Transverse colon (tissue), 4 donors: ENCODE data around the gene CCL22. TPM values are rescaled to one million over a fixed set of nuclear protein-coding genes. Genes with fewer than 3 reads are reported as not detected.
A peak's percentile ranks its signal among the peaks of the same experiment; 100 is the strongest.

Source experiments
- DNase-seq: peaks from one replicate; pipeline ENCODE4 v3.0.0-alpha.2; 2019
- H3K27ac ChIP-seq, 4 donors: fragments of 200-600 bp; sonication (generic); 2 replicates each; pipeline ENCODE4 v1.5.1; 2016 to 2018; ENCODE audit warnings: inconsistent platforms in 4 of 4
- H3K27me3 ChIP-seq: fragments of 200-600 bp; sonication (generic); 2 replicates; pipeline ENCODE4 v1.5.1; 2017; ENCODE audit warnings: inconsistent platforms
- H3K36me3 ChIP-seq, 4 donors: fragments of 200-600 bp; sonication (generic); 2 replicates each; pipeline ENCODE4 v1.5.1; 2017 to 2019; ENCODE audit warnings: inconsistent platforms in 4 of 4
- H3K4me1 ChIP-seq, 4 donors: fragments of 200-600 bp; sonication (generic); 2 replicates each; pipeline ENCODE4 v1.5.1; 2017 to 2020; ENCODE audit warnings: inconsistent platforms in 4 of 4
- H3K4me3 ChIP-seq, 4 donors: fragments of 200-600 bp; sonication (generic); 1 replicate in 1 of 4; 2 replicates in 3 of 4; pipeline versions ENCODE4 v1.5.1 to v1.6.1; 2017 to 2019; ENCODE audit warnings: inconsistent platforms in 4 of 4
- H3K9me3 ChIP-seq, 2 donors: fragments of 200-600 bp; sonication (generic); 2 replicates each; pipeline ENCODE4 v1.5.1; 2017 to 2019; ENCODE audit warnings: inconsistent platforms in 2 of 2
- CTCF ChIP-seq, 5 experiments: fragments of 200-600 bp in 3 of 5; fragments of 450-650 bp in 2 of 5; sonication (generic) in 3 of 5; IDR thresholded peaks; 1 replicate in 2 of 5; 2 replicates in 3 of 5; pipeline ENCODE4 v1.5.1; 2016 to 2017; ENCODE audit warnings: antibody characterized with exemption in 5 of 5, inconsistent platforms in 3 of 5, mild to moderate bottlenecking in 2 of 5, moderate library complexity in 1 of 5
- EP300 ChIP-seq: sonication (generic); formaldehyde crosslinking; IDR thresholded peaks from one replicate; pipeline ENCODE4 v1.6.1; 2017; ENCODE audit warnings: antibody characterized with exemption, low read depth
- POLR2A ChIP-seq: fragments of 450-650 bp; IDR thresholded peaks from one replicate; pipeline ENCODE4 v1.6.1; 2016; ENCODE audit warnings: antibody characterized with exemption, mild to moderate bottlenecking, moderate library complexity
- POLR2AphosphoS5 ChIP-seq, 3 donors: sonication (generic); formaldehyde crosslinking; IDR thresholded peaks; one replicate each; pipeline ENCODE4 v1.6.1; 2016; ENCODE audit warnings: antibody characterized with exemption in 3 of 3
- WGBS, 2 donors: methylation state at CpG; one replicate each; pipeline ENCODE4 v1.1.5; 2018; ENCODE audit warnings: low coverage in 1 of 2; 5-methylcytosine and 5-hydroxymethylcytosine counted together
- in situ Hi-C, 4 donors: fragments of 200-750 bp; cut with MboI; loops; one replicate each; pipeline versions ENCODE4 v1.15.0 to v1.15.1; 2017; ENCODE audit warnings: low sequenced_read_pairs in 3 of 4, low pct_ligation_motif_present in 1 of 4, low pct_unique_long_range_greater_than_20kb in 1 of 4
- intact Hi-C: fragments of 100-400 bp; cut with DNase I; formaldehyde crosslinking; loops from one replicate; pipeline ENCODE4 v1.15.1; 2023; ENCODE audit warnings: low total_unique reads
- total RNA-seq, 4 donors: library from RNA; depleted of rRNA; stranded (reverse); fragments of >200 nt; gene quantifications; one replicate each; pipeline ENCODE4 v1.1.0, GENCODE V29; 2016

The CCL22 gene
- total RNA-seq, 4 donors from 2014 or later: 0.64 TPM; not detected in 3

- no peak for DNase-seq
- H3K27me3 ChIP-seq: no peaks in the 10 kb centered on the region
- WGBS, 2 donors: 90% methylated on average over 33 of the region's 35 CpGs; no CpG with 5 or more reads in 1 of the 2 donors
- intact Hi-C loops (no loop called here), in situ Hi-C loops (no loop called here)
- peaks cover 9 to 35% (median 12%) of the 10 kb centered on the region in 4 donors for H3K4me1 ChIP-seq
- no peak for TF ChIP-seq EP300
- TF ChIP-seq CTCF (IDR thresholded peaks at IDR 0.05): no peak
- no peak for TF ChIP-seq POLR2A
- no peak for TF ChIP-seq POLR2AphosphoS5 (IDR thresholded peaks at IDR 0.05)
- no peaks in the 10 kb centered on the region for H3K36me3 ChIP-seq
- H3K9me3 ChIP-seq: no peaks in the 10 kb centered on the region
- H3K27ac ChIP-seq: no peak overlapping the region
- H3K4me3 ChIP-seq: no peak overlapping the region
Measured at GRCh38 chr16:57381791-57382534, 23.4 kb downstream of the CCL22 start.

GRCh38 chr16:57382535-57383275 lies 24.1 kb downstream of the CCL22 start:
- in situ Hi-C loops (no loop called here), intact Hi-C loops (no loop called here)
- Histone ChIP-seq H3K27ac (no peak overlapping the region), H3K36me3 (no peaks in the 10 kb centered on the region), H3K9me3 (no peaks in the 10 kb centered on the region), H3K4me3 (no peak overlapping the region), H3K4me1 (peaks cover 9 to 30% (median 12%) of the 10 kb centered on the region in 4 donors), H3K27me3 (no peaks in the 10 kb centered on the region)
- DNase-seq: no peak
- 88% methylated on average over 14 of the region's 16 CpGs; no CpG with 5 or more reads in 1 of the 2 donors for WGBS, 2 donors
- TF ChIP-seq CTCF (IDR thresholded peaks at IDR 0.05) (no peak), EP300 (no peak), POLR2AphosphoS5 (IDR thresholded peaks at IDR 0.05) (no peak), POLR2A (no peak)

GRCh38 chr16:57383276-57384247 lies 25.0 kb downstream of the CCL22 start:
- H3K4me3 ChIP-seq: no peak overlapping the region
- 72% methylated on average over 8 of the region's 8 CpGs; no CpG with 5 or more reads in 1 of the 2 donors for WGBS, 2 donors
- no peak for DNase-seq

More at GRCh38 chr16:57383276-57384247, 25.0 kb downstream of the CCL22 start:
- in situ Hi-C loops (no loop called here), intact Hi-C loops (no loop called here)
- Histone ChIP-seq H3K9me3 (no peaks in the 10 kb centered on the region), H3K4me1 (peaks cover 14 to 28% (median 16%) of the 10 kb centered on the region in 4 donors), H3K27ac (peak overlapping the region in 3 of 4 donors; percentile 11 to 47 (median 15)), H3K27me3 (no peaks in the 10 kb centered on the region), H3K36me3 (no peaks in the 10 kb centered on the region)
- TF ChIP-seq POLR2A (no peak), POLR2AphosphoS5 (IDR thresholded peaks at IDR 0.05) (no peak), CTCF (IDR thresholded peaks at IDR 0.05) (no peak), EP300 (no peak)
